Endothelial cell of umbilical vein (primary cell): Measurements from ENCODE around the gene OR11L1. TPM values are rescaled to one million over a fixed set of nuclear protein-coding genes. Genes with fewer than 3 reads are reported as not detected.

Experiments used
- BruUV-seq: library from RNA; stranded (reverse); fragments of 400-500 nt; replicated peaks from 2 replicates; lab custom pipeline; 2021; lab: Mats Ljungman, UMichigan
- CTCF ChIA-PET: fragments of 300-600, 350-600 bp; sonication (Branson Sonifier 250); formaldehyde crosslinking; loops from one replicate; lab custom pipeline; 2021; ENCODE audit warnings: antibody characterized with exemption, inconsistent platforms; lab: Charles Lee
- POLR2A ChIA-PET: fragments of 300-600, 350-600 bp; sonication (Branson Sonifier 250); formaldehyde crosslinking; loops from one replicate; lab custom pipeline; 2021; ENCODE audit warnings: antibody characterized with exemption, inconsistent platforms; lab: Charles Lee
- DNase-seq: peaks from one replicate; pipeline ENCODE4 v3.0.0-alpha.2; 2011; ENCODE audit warnings: low read depth, low spot score
- FAIRE-seq: peaks from 2 replicates; lab custom pipeline; 2011; peaks lifted over from hg19 to GRCh38; lab: Jason Lieb, UNC
- H2AFZ ChIP-seq: 2 replicates; pipeline ENCODE4 v1.6.0; 2012; ENCODE audit warnings: low read depth, low read length, control low read depth, inconsistent platforms
- H3K27ac ChIP-seq: 2 replicates; pipeline ENCODE4 v1.5.1; 2011; ENCODE audit warnings: low read depth, mild to moderate bottlenecking, control low read depth, low read length, moderate library complexity; ENCODE audit not compliant: insufficient read depth
- H3K27me3 ChIP-seq, 2 experiments: 2 replicates each; pipeline versions ENCODE4 v1.6.0 to v1.6.1; 2011; ENCODE audit warnings: low read length in 2 of 2, mixed read lengths in 1 of 2; ENCODE audit not compliant: control insufficient read depth in 2 of 2, insufficient read depth in 2 of 2
- H3K36me3 ChIP-seq, 2 experiments: 2 replicates in 1 of 2; 3 replicates in 1 of 2; pipeline ENCODE4 v1.5.1; 2011; ENCODE audit warnings: low read length in 2 of 2, mild to moderate bottlenecking in 1 of 2, moderate library complexity in 1 of 2; ENCODE audit not compliant: control insufficient read depth in 2 of 2, insufficient read depth in 2 of 2; ENCODE audit errors: extremely low read depth in 1 of 2
- H3K4me1 ChIP-seq: 3 replicates; pipeline ENCODE4 v1.5.1; 2011; ENCODE audit warnings: mild to moderate bottlenecking, low read length; ENCODE audit not compliant: control insufficient read depth, insufficient read depth; ENCODE audit errors: extremely low read depth
- H3K4me2 ChIP-seq: 2 replicates; pipeline ENCODE4 v1.6.1; 2011; ENCODE audit warnings: low read length, control low read depth, mixed read lengths; ENCODE audit not compliant: insufficient read depth
- H3K4me3 ChIP-seq, 3 experiments: fragments of 200-600 bp in 1 of 3; sonication (generic), shearing (Covaris generic) in 1 of 3; replicated peaks in 1 of 3; 2 replicates each; pipeline ENCODE4 v1.5.1; 2011 to 2016; ENCODE audit warnings: control low read depth in 3 of 3, low read length in 3 of 3, mild to moderate bottlenecking in 2 of 3, inconsistent platforms in 1 of 3, low read depth in 1 of 3, moderate library complexity in 1 of 3; ENCODE audit not compliant: insufficient read depth in 1 of 3
- H3K79me2 ChIP-seq: 2 replicates; pipeline ENCODE4 v1.6.0; 2012; ENCODE audit warnings: low read length, inconsistent platforms; ENCODE audit not compliant: control insufficient read depth, insufficient read depth
- H3K9ac ChIP-seq: replicated peaks from 2 replicates; pipeline ENCODE3; 2011; ENCODE audit warnings: low read length, control low read depth; ENCODE audit not compliant: insufficient read depth; ENCODE audit errors: extremely low read depth
- H3K9me1 ChIP-seq: replicated peaks from 3 replicates; pipeline ENCODE4 v1.6.0; 2011; ENCODE audit warnings: mild to moderate bottlenecking, low read length; ENCODE audit not compliant: control insufficient read depth, insufficient read depth; ENCODE audit errors: extremely low read depth
- H3K9me3 ChIP-seq: replicated peaks from 2 replicates; pipeline ENCODE4 v1.5.1; 2012; ENCODE audit warnings: low read length, inconsistent platforms; ENCODE audit not compliant: control insufficient read depth, insufficient read depth
- H4K20me1 ChIP-seq: replicated peaks from 2 replicates; pipeline ENCODE3; 2011; ENCODE audit warnings: mild to moderate bottlenecking, low read length; ENCODE audit not compliant: control insufficient read depth, insufficient read depth; ENCODE audit errors: extremely low read depth
- CTCF ChIP-seq, 2 donors: IDR thresholded peaks; 1 replicate in 1 of 2; 2 replicates in 1 of 2; pipeline ENCODE4 v1.5.1; 2011; ENCODE audit warnings: low read length in 2 of 2, mild to moderate bottlenecking in 2 of 2, moderate library complexity in 2 of 2, control low read depth in 1 of 2, inconsistent platforms in 1 of 2, low read depth in 1 of 2; ENCODE audit not compliant: insufficient read depth in 1 of 2; ENCODE audit errors: extremely low read depth in 1 of 2
- FOS ChIP-seq: IDR thresholded peaks from 2 replicates; pipeline ENCODE4 v1.6.1; 2011; ENCODE audit warnings: mild to moderate bottlenecking, low read length, moderate library complexity, borderline replicate concordance; ENCODE audit not compliant: insufficient read depth
- JUN ChIP-seq: IDR thresholded peaks from 2 replicates; pipeline ENCODE4 v1.6.1; 2011; ENCODE audit warnings: borderline replicate concordance, low read depth; ENCODE audit not compliant: insufficient read length, insufficient read depth
- MYC ChIP-seq: IDR thresholded peaks from one replicate; pipeline ENCODE4 v1.6.1; 2011; ENCODE audit warnings: mild to moderate bottlenecking, low read depth, low read length
- POLR2A ChIP-seq: IDR thresholded peaks from 2 replicates; pipeline ENCODE4 v1.6.1; 2012; ENCODE audit warnings: low read depth, mild to moderate bottlenecking, control low read depth, low read length
- POLR2AphosphoS5 ChIP-seq: IDR thresholded peaks from 2 replicates; pipeline ENCODE4 v1.6.1; 2012; ENCODE audit warnings: low read depth, mild to moderate bottlenecking, control low read depth, low read length, moderate library complexity; ENCODE audit not compliant: insufficient read depth
- dilution Hi-C: fragments of 300-500 bp; cut with MboI; formaldehyde crosslinking; loops from one replicate; pipeline ENCODE4 v1.15.0; 2019; ENCODE audit warnings: low sequenced_read_pairs; ENCODE audit not compliant: extremely low pct_ligation_motif_present
- intact Hi-C: fragments of 100-400 bp; cut with micrococcal nuclease; formaldehyde crosslinking; loops from one replicate; pipeline ENCODE4 v1.10.0; 2022
- polyA plus RNA-seq, 4 experiments: library from polyadenylated mRNA; depleted of rRNA in 3 of 4; stranded (reverse) in 3 of 4; unstranded in 1 of 4; fragments of >200 nt; gene quantifications; 2 replicates each; pipeline versions ENCODE4 v1.2.1 to v1.2.3, GENCODE V29; 2011 to 2012; ENCODE audit warnings: missing spikeins in 1 of 4
- total RNA-seq: library from RNA; stranded (reverse); gene quantifications from 2 replicates; pipeline ENCODE4 v1.2.3, GENCODE V29; 2021
- TF ChIP-seq, protein P1 (sequence below): IDR thresholded peaks from 2 replicates; pipeline ENCODE4 v1.6.1; 2011; ENCODE audit not compliant: insufficient read depth, insufficient read length

OR11L1 gene
- total and polyA plus RNA-seq, 2 donors (not counting 3 experiments of a cell fraction or from before 2014, with no cell fraction given), result not detected

DNA sequence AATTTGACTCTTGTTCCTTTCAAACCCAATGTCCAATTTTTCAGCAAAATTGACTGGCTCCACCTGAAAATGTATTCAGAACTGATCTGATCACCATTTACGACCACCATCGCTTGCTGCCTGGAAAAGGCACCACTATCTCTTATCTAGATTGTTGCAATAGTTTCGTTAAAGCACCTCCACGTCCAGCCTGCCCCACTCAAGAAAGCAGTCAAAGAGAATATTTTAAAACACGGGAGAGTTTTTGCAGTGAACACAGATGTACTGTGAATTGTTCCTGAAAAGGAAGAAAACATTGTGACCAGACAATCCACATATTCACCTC lies 4.0 kb upstream of the OR11L1 start:
- Histone ChIP-seq H3K4me1 (no peaks in the 10 kb centered on the region), H2AFZ (no peak overlapping the region), H3K4me3 (no peak overlapping the region), H3K27me3 (no peaks in the 10 kb centered on the region), H3K9ac (no peak overlapping the region), H3K9me1 (no peaks in the 10 kb centered on the region), H3K9me3 (peaks cover 2% of the 10 kb centered on the region), H3K4me2 (no peak overlapping the region), H4K20me1 (no peaks in the 10 kb centered on the region), H3K27ac (no peak overlapping the region), H3K79me2 (no peaks in the 10 kb centered on the region), H3K36me3 (no peaks in the 10 kb centered on the region)
- BruUV-seq, result no TSS peak
- ChIA-PET POLR2A (no interaction called here), CTCF (no interaction called here)
- TF ChIP-seq, protein P1, sequence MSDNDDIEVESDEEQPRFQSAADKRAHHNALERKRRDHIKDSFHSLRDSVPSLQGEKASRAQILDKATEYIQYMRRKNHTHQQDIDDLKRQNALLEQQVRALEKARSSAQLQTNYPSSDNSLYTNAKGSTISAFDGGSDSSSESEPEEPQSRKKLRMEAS, result no peak
- TF ChIP-seq POLR2A (no peak), JUN (no peak), POLR2AphosphoS5 (no peak), FOS (no peak), MYC (no peak), CTCF (IDR thresholded peaks at IDR 0.05; ENCODE audit: extremely low read depth in 1 of 2, insufficient read depth in 1 of 2, low read depth in 1 of 2, low read length in 2 of 2) (no peak)
- dilution Hi-C loops (no loop called here), intact Hi-C loops (no loop called here)
- DNase-seq, result no peak
- no peak for FAIRE-seq
